Activated CD4-positive, alpha-beta memory T cell treated with anti-CD3 and anti-CD28 coated beads, Interleukin-2, amount 10 ng/mL, durations not matched to agents 7 days and 5 days (primary cell): Measurements from ENCODE around the gene PIGBOS1. TPM values are rescaled to one million over a fixed set of nuclear protein-coding genes. Genes with fewer than 3 reads are reported as not detected.
"Not testable (repeated sequence)": the region's sequence is repeated elsewhere in the genome, so short reads cannot be mapped to it uniquely, and the experiment has no call there.

ENCODE experiments used
- CTCF ChIA-PET: fragments of 350-600 bp; sonication (Branson Sonifier 250); formaldehyde crosslinking; loops from one replicate; lab custom pipeline; 2021; ENCODE audit warnings: antibody characterized with exemption, inconsistent platforms; lab: Charles Lee
- POLR2A ChIA-PET: fragments of 350-600 bp; sonication (Branson Sonifier 250); formaldehyde crosslinking; loops from one replicate; lab custom pipeline; 2021; ENCODE audit warnings: antibody characterized with exemption; lab: Charles Lee
- DNase-seq: peaks from one replicate; pipeline ENCODE4 v3.0.0-alpha.2; 2020
- H3K27ac Mint-ChIP-seq: one replicate; pipeline ENCODE4 v1.8.0; 2021; ENCODE audit warnings: mild to moderate bottlenecking, mixed read lengths
- H3K27me3 Mint-ChIP-seq: one replicate; pipeline ENCODE4 v1.8.0; 2021; ENCODE audit warnings: mixed read lengths
- H3K36me3 Mint-ChIP-seq: one replicate; pipeline ENCODE4 v1.8.0; 2021; ENCODE audit warnings: low read depth, mixed read lengths
- H3K4me1 Mint-ChIP-seq: one replicate; pipeline ENCODE4 v1.8.0; 2021; ENCODE audit warnings: mixed read lengths
- H3K4me3 Mint-ChIP-seq: one replicate; pipeline ENCODE4 v1.8.0; 2021; ENCODE audit warnings: mild to moderate bottlenecking, mixed read lengths
- H3K9me3 Mint-ChIP-seq: one replicate; pipeline ENCODE4 v1.8.0; 2021; ENCODE audit warnings: mixed read lengths
- total RNA-seq, 2 experiments: library from RNA; stranded (reverse); gene quantifications; one replicate each; pipeline ENCODE4 v1.2.3, GENCODE V29; 2021

Gene PIGBOS1
- total RNA-seq, 2 experiments from 2014 or later: 14.7 to 14.9 TPM

GRCh38 chr15:55343168-55343567 is 24.2 kb upstream of the PIGBOS1 start:
- Mint-ChIP-seq H3K4me1 (no peaks in the 10 kb centered on the region), H3K36me3 (peaks cover 40% of the 10 kb centered on the region), H3K4me3 (no peak overlapping the region), H3K27me3 (no peaks in the 10 kb centered on the region), H3K9me3 (no peaks in the 10 kb centered on the region), H3K27ac (no peak overlapping the region)
- DNase-seq: no peak
- CTCF ChIA-PET: interaction anchor here (1.3 kb wide), 1 partner anchor 65 kb away, joined by 3 read pairs; the partner anchor contains the start of genes CCPG1 and PIERCE2
- POLR2A ChIA-PET: interaction anchor here (0.8 kb wide), 1 partner anchor 24 kb away, joined by 3 read pairs; the partner anchor contains the start of genes PIGB and PIGBOS1

- peaks cover 32% of the 10 kb centered on the region for H3K36me3 Mint-ChIP-seq
These were observed 18.2 kb upstream of the PIGBOS1 start for GRCh38 chr15:55337160-55337559.

GRCh38 chr15:55334997-55335396 is 16.1 kb upstream of the PIGBOS1 start:
- no peak for DNase-seq
- ChIA-PET POLR2A (no interaction called here), CTCF (no interaction called here)
- H3K9me3 Mint-ChIP-seq: no peaks in the 10 kb centered on the region
- peaks cover 41% of the 10 kb centered on the region for H3K36me3 Mint-ChIP-seq
- H3K27ac Mint-ChIP-seq: no peak overlapping the region
- H3K4me3 Mint-ChIP-seq: no peak overlapping the region
- H3K27me3 Mint-ChIP-seq: no peaks in the 10 kb centered on the region
- H3K4me1 Mint-ChIP-seq: no peaks in the 10 kb centered on the region

More at GRCh38 chr15:55337160-55337559, 18.2 kb upstream of the PIGBOS1 start:
- Mint-ChIP-seq H3K4me3 (no peak overlapping the region), H3K9me3 (no peaks in the 10 kb centered on the region), H3K4me1 (no peaks in the 10 kb centered on the region), H3K27ac (no peak overlapping the region), H3K27me3 (no peaks in the 10 kb centered on the region)
- DNase-seq: no peak
- POLR2A ChIA-PET: interaction anchor here (1.1 kb wide), 1 partner anchor 18 kb away, joined by 3 read pairs; the partner anchor contains the start of genes PIGB and PIGBOS1
- CTCF ChIA-PET: interaction anchor here (2.0 kb wide), 1 partner anchor 102 kb away, joined by 4 read pairs; no protein-coding TSS in a partner anchor

GRCh38 chr15:55334371-55334770 is 15.4 kb upstream of the PIGBOS1 start:
- no peak overlapping the region for H3K27ac Mint-ChIP-seq
- H3K4me3 Mint-ChIP-seq: no peak overlapping the region
- POLR2A ChIA-PET: no interaction called here
- H3K27me3 Mint-ChIP-seq: no peaks in the 10 kb centered on the region
- no peaks in the 10 kb centered on the region for H3K4me1 Mint-ChIP-seq
- no peaks in the 10 kb centered on the region for H3K9me3 Mint-ChIP-seq
- CTCF ChIA-PET: no interaction called here
- no peak for DNase-seq
- H3K36me3 Mint-ChIP-seq: peaks cover 37% of the 10 kb centered on the region

- H3K27ac Mint-ChIP-seq: no peak overlapping the region
- no peak overlapping the region for H3K4me3 Mint-ChIP-seq
- H3K27me3 Mint-ChIP-seq: no peaks in the 10 kb centered on the region
- no peaks in the 10 kb centered on the region for H3K9me3 Mint-ChIP-seq
- H3K4me1 Mint-ChIP-seq: peaks cover 4% of the 10 kb centered on the region
- H3K36me3 Mint-ChIP-seq: peaks cover 32% of the 10 kb centered on the region
- ChIA-PET POLR2A (interaction anchor here (1.9 kb wide), 1 partner anchor 8 kb away, joined by 10 read pairs; the partner anchor contains the start of genes PIGB and PIGBOS1), CTCF (interaction anchor here (0.6 kb wide), 1 partner anchor 110 kb away, joined by 3 read pairs; no protein-coding TSS in a partner anchor)
- no peak for DNase-seq
These were observed 8.5 kb upstream of the PIGBOS1 start for GRCh38 chr15:55327387-55327786.

- Mint-ChIP-seq H3K4me1 (peaks cover 29% of the 10 kb centered on the region), H3K27me3 (no peaks in the 10 kb centered on the region), H3K36me3 (peaks cover 33% of the 10 kb centered on the region), H3K27ac (no peak overlapping the region), H3K4me3 (no peak overlapping the region), H3K9me3 (no peaks in the 10 kb centered on the region)
- ChIA-PET POLR2A (interaction anchor here (0.6 to 1.6 kb wide), 2 partner anchors 35 to 86 kb away, joined by 3 to 5 read pairs; partner anchors contain the start of genes CCPG1 and PIERCE2), CTCF (no interaction called here)
- DNase-seq: no peak
These were observed 3.5 kb upstream of the PIGBOS1 start for GRCh38 chr15:55322467-55322866.

GRCh38 chr15:55320963-55321362 is 2.0 kb upstream of the PIGBOS1 start:
- H3K4me1 Mint-ChIP-seq: peaks cover 39% of the 10 kb centered on the region
- ChIA-PET POLR2A (no interaction called here), CTCF (no interaction called here)
- no peaks in the 10 kb centered on the region for H3K9me3 Mint-ChIP-seq
- H3K36me3 Mint-ChIP-seq: peaks cover 40% of the 10 kb centered on the region
- DNase-seq: no peak
- no peak overlapping the region for H3K27ac Mint-ChIP-seq
- no peaks in the 10 kb centered on the region for H3K27me3 Mint-ChIP-seq
- no peak overlapping the region for H3K4me3 Mint-ChIP-seq

GRCh38 chr15:55320238-55320550 is 1.3 kb upstream of the PIGBOS1 start:
- Mint-ChIP-seq H3K4me3 (peak overlapping the region; percentile 98), H3K36me3 (peaks cover 46% of the 10 kb centered on the region), H3K4me1 (peaks cover 45% of the 10 kb centered on the region), H3K27me3 (no peaks in the 10 kb centered on the region), H3K9me3 (no peaks in the 10 kb centered on the region), H3K27ac (peak overlapping the region; percentile 49)
- no peak for DNase-seq
- POLR2A ChIA-PET: interaction anchor here (1.1 to 3.5 kb wide), 12 partner anchors 12 to 123 kb away, joined by 3 to 46 read pairs (median 6); partner anchors contain the start of genes CCPG1, PIERCE2 and RSL24D1
- CTCF ChIA-PET: interaction anchor here (0.6 to 3.1 kb wide), 3 partner anchors 88 to 114 kb away, joined by 3 to 19 read pairs (median 4); partner anchors contain the start of genes CCPG1 and PIERCE2

GRCh38 chr15:55319537-55320237 is 764 bp upstream of the PIGBOS1 start:
- Mint-ChIP-seq H3K27ac (peak overlapping the region; percentile 95), H3K4me3 (peak overlapping the region; percentile 98), H3K4me1 (peaks cover 50% of the 10 kb centered on the region), H3K9me3 (no peaks in the 10 kb centered on the region), H3K36me3 (peaks cover 51% of the 10 kb centered on the region), H3K27me3 (no peaks in the 10 kb centered on the region)
- ChIA-PET POLR2A (interaction anchor here (0.9 to 3.5 kb wide), 27 partner anchors 8 to 795 kb away, joined by 3 to 46 read pairs (median 5); partner anchors contain the start of genes CCPG1, PIERCE2 and RSL24D1), CTCF (interaction anchor here (0.6 to 3.1 kb wide), 12 partner anchors 13 to 206 kb away, joined by 3 to 19 read pairs (median 4); partner anchors contain the start of genes CCPG1, PIERCE2 and RSL24D1)
- peak; percentile 29 for DNase-seq

GRCh38 chr15:55302801-55303200 is 16.1 kb downstream of the PIGBOS1 start:
- peaks cover 21% of the 10 kb centered on the region for H3K36me3 Mint-ChIP-seq
- POLR2A ChIA-PET, CTCF ChIA-PET: not testable (repeated sequence)

GRCh38 chr15:55297315-55297714 is 21.6 kb downstream of the PIGBOS1 start:
- H3K27ac Mint-ChIP-seq: no peak overlapping the region
- H3K27me3 Mint-ChIP-seq: no peaks in the 10 kb centered on the region
- no peaks in the 10 kb centered on the region for H3K9me3 Mint-ChIP-seq
- no peak for DNase-seq
- H3K4me1 Mint-ChIP-seq: no peaks in the 10 kb centered on the region
- H3K4me3 Mint-ChIP-seq: no peak overlapping the region
- ChIA-PET CTCF (interaction anchor here (1.4 kb wide), 1 partner anchor 80 kb away, joined by 4 read pairs; no protein-coding TSS in a partner anchor), POLR2A (no interaction called here)
- H3K36me3 Mint-ChIP-seq: no peaks in the 10 kb centered on the region

More at GRCh38 chr15:55302801-55303200, 16.1 kb downstream of the PIGBOS1 start:
- H3K27me3 Mint-ChIP-seq, H3K4me1 Mint-ChIP-seq, H3K27ac Mint-ChIP-seq, DNase-seq, H3K4me3 Mint-ChIP-seq, H3K9me3 Mint-ChIP-seq: not testable (repeated sequence)

- peaks cover 37% of the 10 kb centered on the region for H3K4me1 Mint-ChIP-seq
- H3K27me3 Mint-ChIP-seq: no peaks in the 10 kb centered on the region
- H3K27ac Mint-ChIP-seq: peak overlapping the region; percentile 86
- CTCF ChIA-PET: interaction anchor here (0.8 to 2.2 kb wide), 14 partner anchors 9 to 149 kb away, joined by 3 to 39 read pairs (median 4); partner anchors contain the start of genes PIGB, PIGBOS1 and RSL24D1
- POLR2A ChIA-PET: interaction anchor here (1.0 to 1.4 kb wide), 6 partner anchors 29 to 149 kb away, joined by 3 to 11 read pairs (median 5); partner anchors contain the start of genes PIGB, PIGBOS1 and RSL24D1
- H3K9me3 Mint-ChIP-seq: no peaks in the 10 kb centered on the region
- peaks cover 29% of the 10 kb centered on the region for H3K36me3 Mint-ChIP-seq
- H3K4me3 Mint-ChIP-seq: peak overlapping the region; percentile 94
- DNase-seq: peak; percentile 86
These were observed 28.3 kb downstream of the PIGBOS1 start for GRCh38 chr15:55290528-55291057.
